Endothelial cell of umbilical vein (primary cell): ENCODE results near the gene CRK. TPM values are rescaled to one million over a fixed set of nuclear protein-coding genes. Genes with fewer than 3 reads are reported as not detected.
"Not testable (repeated sequence)": the region's sequence is repeated elsewhere in the genome, so short reads cannot be mapped to it uniquely, and the experiment has no call there.

ENCODE experiments used
- BruUV-seq: library from RNA; stranded (reverse); fragments of 400-500 nt; replicated peaks from 2 replicates; lab custom pipeline; 2021; lab: Mats Ljungman, UMichigan
- CTCF ChIA-PET: fragments of 300-600, 350-600 bp; sonication (Branson Sonifier 250); formaldehyde crosslinking; loops from one replicate; lab custom pipeline; 2021; ENCODE audit warnings: antibody characterized with exemption, inconsistent platforms; lab: Charles Lee
- POLR2A ChIA-PET: fragments of 300-600, 350-600 bp; sonication (Branson Sonifier 250); formaldehyde crosslinking; loops from one replicate; lab custom pipeline; 2021; ENCODE audit warnings: antibody characterized with exemption, inconsistent platforms; lab: Charles Lee
- DNase-seq: peaks from one replicate; pipeline ENCODE4 v3.0.0-alpha.2; 2011; ENCODE audit warnings: low read depth, low spot score
- FAIRE-seq: peaks from 2 replicates; lab custom pipeline; 2011; peaks lifted over from hg19 to GRCh38; lab: Jason Lieb, UNC
- H2AFZ ChIP-seq: 2 replicates; pipeline ENCODE4 v1.6.0; 2012; ENCODE audit warnings: low read depth, low read length, control low read depth, inconsistent platforms
- H3K27ac ChIP-seq: 2 replicates; pipeline ENCODE4 v1.5.1; 2011; ENCODE audit warnings: low read depth, mild to moderate bottlenecking, control low read depth, low read length, moderate library complexity; ENCODE audit not compliant: insufficient read depth
- H3K27me3 ChIP-seq, 2 experiments: 2 replicates each; pipeline versions ENCODE4 v1.6.0 to v1.6.1; 2011; ENCODE audit warnings: low read length in 2 of 2, mixed read lengths in 1 of 2; ENCODE audit not compliant: control insufficient read depth in 2 of 2, insufficient read depth in 2 of 2
- H3K36me3 ChIP-seq, 2 experiments: 2 replicates in 1 of 2; 3 replicates in 1 of 2; pipeline ENCODE4 v1.5.1; 2011; ENCODE audit warnings: low read length in 2 of 2, mild to moderate bottlenecking in 1 of 2, moderate library complexity in 1 of 2; ENCODE audit not compliant: control insufficient read depth in 2 of 2, insufficient read depth in 2 of 2; ENCODE audit errors: extremely low read depth in 1 of 2
- H3K4me1 ChIP-seq: 3 replicates; pipeline ENCODE4 v1.5.1; 2011; ENCODE audit warnings: mild to moderate bottlenecking, low read length; ENCODE audit not compliant: control insufficient read depth, insufficient read depth; ENCODE audit errors: extremely low read depth
- H3K4me2 ChIP-seq: 2 replicates; pipeline ENCODE4 v1.6.1; 2011; ENCODE audit warnings: low read length, control low read depth, mixed read lengths; ENCODE audit not compliant: insufficient read depth
- H3K4me3 ChIP-seq, 3 experiments: fragments of 200-600 bp in 1 of 3; sonication (generic), shearing (Covaris generic) in 1 of 3; replicated peaks in 1 of 3; 2 replicates each; pipeline ENCODE4 v1.5.1; 2011 to 2016; ENCODE audit warnings: control low read depth in 3 of 3, low read length in 3 of 3, mild to moderate bottlenecking in 2 of 3, inconsistent platforms in 1 of 3, low read depth in 1 of 3, moderate library complexity in 1 of 3; ENCODE audit not compliant: insufficient read depth in 1 of 3
- H3K79me2 ChIP-seq: 2 replicates; pipeline ENCODE4 v1.6.0; 2012; ENCODE audit warnings: low read length, inconsistent platforms; ENCODE audit not compliant: control insufficient read depth, insufficient read depth
- H3K9ac ChIP-seq: replicated peaks from 2 replicates; pipeline ENCODE3; 2011; ENCODE audit warnings: low read length, control low read depth; ENCODE audit not compliant: insufficient read depth; ENCODE audit errors: extremely low read depth
- H3K9me1 ChIP-seq: replicated peaks from 3 replicates; pipeline ENCODE4 v1.6.0; 2011; ENCODE audit warnings: mild to moderate bottlenecking, low read length; ENCODE audit not compliant: control insufficient read depth, insufficient read depth; ENCODE audit errors: extremely low read depth
- H3K9me3 ChIP-seq: replicated peaks from 2 replicates; pipeline ENCODE4 v1.5.1; 2012; ENCODE audit warnings: low read length, inconsistent platforms; ENCODE audit not compliant: control insufficient read depth, insufficient read depth
- H4K20me1 ChIP-seq: replicated peaks from 2 replicates; pipeline ENCODE3; 2011; ENCODE audit warnings: mild to moderate bottlenecking, low read length; ENCODE audit not compliant: control insufficient read depth, insufficient read depth; ENCODE audit errors: extremely low read depth
- EZH2 ChIP-seq: IDR thresholded peaks from 2 replicates; pipeline ENCODE4 v1.6.1; 2012; ENCODE audit warnings: borderline replicate concordance, low read depth, mild to moderate bottlenecking, moderate library complexity, low read length, inconsistent platforms; ENCODE audit not compliant: severe bottlenecking
- MYC ChIP-seq: IDR thresholded peaks from one replicate; pipeline ENCODE4 v1.6.1; 2011; ENCODE audit warnings: mild to moderate bottlenecking, low read depth, low read length
- POLR2AphosphoS5 ChIP-seq: IDR thresholded peaks from 2 replicates; pipeline ENCODE4 v1.6.1; 2012; ENCODE audit warnings: low read depth, mild to moderate bottlenecking, control low read depth, low read length, moderate library complexity; ENCODE audit not compliant: insufficient read depth
- dilution Hi-C: fragments of 300-500 bp; cut with MboI; formaldehyde crosslinking; loops from one replicate; pipeline ENCODE4 v1.15.0; 2019; ENCODE audit warnings: low sequenced_read_pairs; ENCODE audit not compliant: extremely low pct_ligation_motif_present
- intact Hi-C: fragments of 100-400 bp; cut with micrococcal nuclease; formaldehyde crosslinking; loops from one replicate; pipeline ENCODE4 v1.10.0; 2022
- polyA plus RNA-seq, 4 experiments: library from polyadenylated mRNA; depleted of rRNA in 3 of 4; stranded (reverse) in 3 of 4; unstranded in 1 of 4; fragments of >200 nt; gene quantifications; 2 replicates each; pipeline versions ENCODE4 v1.2.1 to v1.2.3, GENCODE V29; 2011 to 2012; ENCODE audit warnings: missing spikeins in 1 of 4
- total RNA-seq: library from RNA; stranded (reverse); gene quantifications from 2 replicates; pipeline ENCODE4 v1.2.3, GENCODE V29; 2021

The CRK gene
- total and polyA plus RNA-seq, 2 donors (not counting 3 experiments of a cell fraction or from before 2014, with no cell fraction given) = 52.8 to 67.2 TPM

DNA sequence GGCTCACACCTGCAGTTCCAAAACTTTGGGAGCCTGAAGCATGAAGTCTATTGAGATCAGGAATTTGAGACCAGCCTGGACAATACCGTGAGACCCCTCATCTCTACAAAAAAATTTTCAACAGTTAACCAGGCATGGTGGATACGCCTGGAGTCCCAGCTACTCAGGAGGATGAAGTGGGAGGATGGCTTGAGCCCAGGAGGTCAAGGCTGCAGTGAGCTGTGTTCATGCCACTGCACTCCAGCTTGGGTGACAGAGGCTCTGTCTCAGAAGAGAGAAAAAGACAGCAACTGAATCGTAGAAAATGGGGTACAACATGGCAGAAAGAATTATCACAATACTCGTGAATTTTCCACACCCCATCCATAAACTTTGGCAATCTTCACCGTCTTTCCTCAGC is 3.2 kb downstream of the CRK start:
- Histone ChIP-seq H3K4me1 (peaks cover 15% of the 10 kb centered on the region), H4K20me1 (peaks cover 7% of the 10 kb centered on the region), H3K27me3 (no peaks in the 10 kb centered on the region), H3K4me2 (peak overlapping the region; percentile 19), H3K4me3 (no peak overlapping the region), H3K9me1 (no peaks in the 10 kb centered on the region), H3K9ac (no peak overlapping the region), H3K36me3 (no peaks in the 10 kb centered on the region), H3K79me2 (peaks cover 81% of the 10 kb centered on the region), H3K9me3 (no peaks in the 10 kb centered on the region), H2AFZ (no peak overlapping the region), H3K27ac (no peak overlapping the region)
- ChIA-PET POLR2A (interaction anchor here (0.7 kb wide), 1 partner anchor 30 kb away, joined by 4 read pairs; no protein-coding TSS in a partner anchor), CTCF (interaction anchor here (2.8 kb wide), 1 partner anchor 87 kb away, joined by 18 read pairs; no protein-coding TSS in a partner anchor)
- no TSS peak for BruUV-seq
- dilution Hi-C loops = no loop called here
- TF ChIP-seq MYC = no peak
- TF ChIP-seq POLR2AphosphoS5 = no peak
- no peak for TF ChIP-seq EZH2
- intact Hi-C loops = no loop called here
- DNase-seq (no peak), FAIRE-seq (no peak)

DNA sequence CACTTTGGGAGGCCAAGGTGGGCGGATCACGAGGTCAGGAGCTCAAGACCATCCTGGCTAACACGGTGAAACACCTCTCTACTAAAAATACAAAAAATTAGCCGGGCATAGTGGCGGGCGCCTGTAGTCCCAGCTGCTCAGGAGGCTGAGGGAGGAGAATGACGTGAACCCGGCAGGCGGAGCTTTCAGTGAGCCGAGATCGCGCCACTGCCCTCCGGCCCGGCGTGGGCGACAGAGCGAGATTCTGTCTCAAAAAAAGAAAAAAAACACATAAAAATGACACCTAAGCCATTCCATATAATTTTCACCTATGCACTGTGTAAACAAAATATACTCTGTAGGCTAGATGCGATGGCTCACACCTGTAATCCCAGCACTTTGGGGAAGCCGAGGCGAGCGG is 5.8 kb downstream of the CRK start:
- H3K27ac ChIP-seq, DNase-seq, H3K4me2 ChIP-seq, H3K27me3 ChIP-seq, H3K36me3 ChIP-seq, H3K4me3 ChIP-seq, dilution Hi-C loops, H3K9me1 ChIP-seq, H4K20me1 ChIP-seq, H3K9me3 ChIP-seq, POLR2A ChIA-PET, intact Hi-C loops, H2AFZ ChIP-seq, H3K9ac ChIP-seq, FAIRE-seq, BruUV-seq: not testable (repeated sequence)
- H3K79me2 ChIP-seq = peaks cover 96% of the 10 kb centered on the region
- CTCF ChIA-PET = interaction anchor here (2.0 kb wide), 1 partner anchor 85 kb away, joined by 10 read pairs; no protein-coding TSS in a partner anchor
- H3K4me1 ChIP-seq = peaks cover 21% of the 10 kb centered on the region
